Ecto neural progenitor cell (in vitro differentiated cells): ENCODE results near the gene EVC.
"Not testable (repeated sequence)": the region's sequence is repeated elsewhere in the genome, so short reads cannot be mapped to it uniquely, and the experiment has no call there.

Source experiments
- DNase-seq: peaks from one replicate; pipeline ENCODE4 v3.0.0-alpha.2; 2018; ENCODE audit warnings: low spot score

Gene EVC

GRCh38 chr4:5843573-5844530, 132.9 kb downstream of the EVC start:
- no peak for DNase-seq

GRCh38 chr4:5845035-5845905, 134.3 kb downstream of the EVC start:
- DNase-seq, result no peak

DNA sequence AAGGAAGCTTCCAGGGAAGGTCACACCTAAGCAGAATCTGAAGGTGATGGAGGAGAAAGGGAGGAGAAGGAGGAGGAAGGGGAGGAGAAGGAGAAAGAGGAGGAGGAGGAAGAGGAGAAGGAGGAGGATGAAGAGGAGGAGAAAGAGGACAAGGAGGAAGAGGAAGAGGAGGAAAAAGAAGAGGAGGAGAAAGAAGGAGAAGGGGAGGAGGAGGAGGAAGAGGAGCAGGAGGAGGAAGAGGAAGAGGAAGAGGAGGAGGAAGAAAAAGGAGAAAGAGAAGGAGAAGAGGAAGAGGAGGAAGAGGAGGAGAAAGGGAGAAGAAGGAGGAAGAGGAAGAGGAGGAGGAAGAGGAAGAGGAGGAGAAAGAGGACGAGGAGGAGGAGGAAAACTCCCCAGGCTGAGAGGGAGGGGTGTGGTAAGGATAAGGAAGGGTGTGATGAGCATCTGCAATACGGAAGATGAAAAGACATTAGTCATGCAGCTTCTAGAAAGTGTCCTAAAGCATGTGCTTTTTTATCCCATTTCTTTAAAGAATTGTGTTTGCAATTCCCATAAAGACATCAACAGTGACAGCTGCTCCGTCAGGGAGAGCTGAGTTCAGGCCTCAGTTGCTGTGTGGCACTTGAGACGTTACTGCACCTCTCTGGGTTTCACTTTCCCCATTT, 140.8 kb downstream of the EVC start:
- DNase-seq, result no peak

DNA sequence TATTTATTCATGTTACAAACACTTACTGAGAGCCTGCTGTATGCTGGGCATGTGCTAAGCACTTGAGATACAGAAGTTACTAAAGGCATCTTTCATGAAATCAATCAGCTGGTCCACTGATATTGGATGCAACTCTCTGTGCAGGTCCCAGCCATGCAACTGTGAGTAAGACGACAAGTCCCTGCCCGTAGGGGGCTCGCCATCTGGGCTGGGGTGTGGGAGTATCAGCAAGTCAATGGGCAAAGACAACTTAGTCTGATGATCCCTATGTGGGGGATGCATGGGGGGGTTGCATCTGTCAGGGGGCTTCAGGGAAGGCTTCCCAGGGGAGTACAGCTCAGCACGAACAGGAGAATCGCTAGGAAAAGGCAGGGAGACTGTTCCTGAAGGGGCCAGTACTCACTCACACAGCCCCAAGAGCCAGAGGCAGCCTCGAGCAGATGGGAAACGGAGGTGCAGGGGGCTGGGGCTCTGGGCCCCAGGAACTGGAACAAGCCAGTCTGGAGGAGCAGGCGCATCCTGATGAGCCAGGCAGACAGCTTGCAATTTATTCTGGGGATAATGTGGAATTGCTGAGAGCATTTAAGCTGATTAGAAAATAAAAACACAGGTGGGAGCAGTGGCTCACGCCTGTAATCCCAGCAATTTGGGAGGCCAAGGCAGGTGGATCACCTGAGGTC, 141.7 kb downstream of the EVC start:
- DNase-seq, result no peak

DNA sequence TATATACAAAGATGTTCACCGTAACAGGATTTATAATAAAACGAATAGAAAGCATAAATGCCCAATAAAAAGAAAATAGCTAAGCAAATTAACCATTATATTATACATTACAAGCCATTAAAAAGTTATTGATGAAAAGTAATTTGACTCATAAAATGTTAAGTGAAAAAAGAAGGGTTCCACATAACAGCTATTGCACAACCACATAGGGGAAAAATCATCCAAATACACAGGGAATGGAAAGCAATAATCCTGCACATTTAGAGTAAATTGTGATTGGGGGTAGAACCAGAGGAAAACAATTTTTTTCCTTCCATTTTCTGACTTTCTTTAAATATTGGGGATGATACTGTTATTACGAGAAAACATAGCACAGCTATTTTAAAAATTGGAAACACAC, 143.9 kb downstream of the EVC start:
- no peak for DNase-seq

DNA sequence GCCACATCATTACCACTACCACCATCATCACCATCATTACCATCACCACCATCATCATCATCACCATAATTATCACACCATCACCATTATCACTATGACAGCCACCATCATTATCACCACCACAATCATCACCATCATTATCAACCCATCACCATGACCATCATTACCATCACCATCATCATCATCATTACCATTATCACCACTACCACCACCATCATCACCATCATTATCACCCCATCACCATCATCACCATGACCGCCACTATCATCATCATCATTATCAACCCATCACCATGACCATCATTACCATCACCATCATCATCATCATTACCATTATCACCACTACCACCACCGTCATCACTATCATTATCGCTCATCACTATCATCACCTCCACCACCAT, 145.4 kb downstream of the EVC start:
- DNase-seq, result not testable (repeated sequence)

DNA sequence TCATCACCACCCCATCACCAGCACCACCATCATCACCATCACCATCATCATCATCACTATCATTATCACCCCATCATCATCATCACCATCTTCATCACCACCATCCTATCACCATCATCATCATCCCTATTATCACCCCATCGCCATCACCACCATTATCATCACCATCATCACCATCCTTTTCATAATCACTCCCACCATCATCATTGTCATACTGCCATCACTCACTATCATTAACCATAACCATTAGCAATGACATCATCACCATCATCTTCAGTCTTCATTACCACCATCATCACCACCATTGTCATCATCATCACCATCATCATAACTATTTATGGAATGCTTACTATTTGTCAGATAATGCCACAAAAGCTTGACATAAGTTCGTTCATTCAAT, 146.2 kb downstream of the EVC start:
- DNase-seq, result no peak

DNA sequence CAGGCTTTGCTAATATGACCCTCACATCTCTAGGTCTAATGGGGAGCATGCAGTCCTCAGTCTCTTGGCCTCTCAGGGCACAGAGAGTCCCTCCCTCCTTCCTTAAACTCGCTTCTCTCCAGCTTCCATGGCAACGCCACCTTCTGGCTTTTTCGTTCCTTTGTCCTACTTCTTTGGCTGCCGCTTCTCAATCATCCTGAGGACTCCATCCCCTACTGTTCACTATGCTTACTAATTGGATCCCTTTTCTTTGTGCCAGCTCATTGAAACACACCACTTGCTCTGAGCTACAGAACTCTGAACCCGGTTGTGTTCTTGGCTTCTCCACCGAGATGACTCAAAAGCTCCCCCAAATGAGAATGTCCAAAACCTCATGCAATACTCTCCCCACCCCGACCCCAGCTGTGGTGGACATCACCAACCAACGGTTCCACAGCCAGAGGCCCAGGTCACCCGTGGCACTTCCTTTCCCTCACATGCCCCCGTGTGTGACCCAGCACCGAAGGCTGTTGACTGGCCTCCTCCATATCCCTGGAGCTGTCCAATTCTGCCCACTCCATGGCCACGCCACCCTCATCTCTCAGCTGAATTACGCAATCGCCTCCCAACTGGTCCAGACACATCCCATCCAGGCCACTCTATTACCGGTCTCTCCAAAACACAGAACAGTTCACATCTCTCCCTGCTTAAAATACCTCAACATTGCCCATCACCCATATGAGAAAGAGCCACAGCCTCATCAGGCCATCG, 147.2 kb downstream of the EVC start:
- no peak for DNase-seq

DNA sequence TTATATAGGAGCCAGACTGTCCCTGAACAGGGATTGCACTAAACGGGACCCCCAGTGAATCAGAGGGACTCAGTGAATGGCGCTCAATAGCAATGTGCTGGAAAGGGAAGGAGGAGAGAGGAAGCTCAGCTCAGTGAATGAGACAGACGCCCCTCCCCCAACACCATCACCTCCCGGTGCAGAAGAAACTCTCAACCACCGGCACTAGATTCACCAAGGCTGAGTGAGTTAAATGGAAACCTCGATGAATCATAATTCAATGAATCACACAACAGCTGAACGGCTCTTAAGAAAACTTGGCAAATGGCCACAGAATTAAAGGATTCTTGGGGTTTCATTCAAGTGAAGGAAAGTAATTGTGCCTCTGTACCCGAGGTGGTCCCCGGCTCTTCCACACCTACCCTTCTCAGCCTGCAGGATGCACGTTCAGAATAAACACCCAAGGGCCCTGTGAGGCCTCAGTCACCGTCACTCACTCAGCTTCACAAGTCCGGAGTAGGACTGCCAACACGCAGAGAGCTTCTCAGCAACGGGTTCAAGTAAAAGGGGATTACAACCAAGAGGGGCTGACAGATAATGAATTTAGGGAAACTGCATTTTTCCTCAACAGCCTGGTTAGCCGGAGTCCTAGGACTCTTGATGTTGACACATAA, 152.6 kb downstream of the EVC start:
- DNase-seq, result no peak
